Heart left ventricle (tissue), 16 donors: Measurements from ENCODE around the gene GGCT. TPM values are rescaled to one million over a fixed set of nuclear protein-coding genes. Genes with fewer than 3 reads are reported as not detected.
"Not testable (repeated sequence)": the region's sequence is repeated elsewhere in the genome, so short reads cannot be mapped to it uniquely, and the experiment has no call there.

Experiments
- ATAC-seq, 4 donors: fragments of 200-7000 bp; cut with Tn5 transposase; one replicate each; pipeline ENCODE4 v1.9.1; 2020 to 2022; ENCODE audit warnings: moderate library complexity in 4 of 4, mild to moderate bottlenecking in 3 of 4, moderate number of reproducible peaks in 1 of 4
- DNase-seq, 5 donors: peaks; one replicate each; pipeline ENCODE4 v3.0.0-alpha.2; 2020
- H3K27ac ChIP-seq, 12 donors: fragments of 200-600 bp; sonication (generic) in 4 of 12; one replicate each; pipeline versions ENCODE4 v1.5.0 to v1.8.0; 2016 to 2022; ENCODE audit warnings: mild to moderate bottlenecking in 2 of 12
- H3K27me3 ChIP-seq, 9 donors: fragments of 200-600 bp; sonication (generic) in 2 of 9; one replicate each; pipeline versions ENCODE4 v1.5.1 to v1.8.0; 2016 to 2022; ENCODE audit warnings: mild to moderate bottlenecking in 3 of 9
- H3K36me3 ChIP-seq, 9 donors: fragments of 200-600 bp; sonication (generic) in 2 of 9; one replicate each; pipeline versions ENCODE4 v1.5.0 to v1.8.0; 2018 to 2022; ENCODE audit warnings: mild to moderate bottlenecking in 2 of 9
- H3K4me1 ChIP-seq, 12 donors: fragments of 200-600 bp; sonication (generic) in 4 of 12; one replicate each; pipeline versions ENCODE4 v1.5.0 to v1.8.0; 2016 to 2022; ENCODE audit warnings: mild to moderate bottlenecking in 3 of 12
- H3K4me3 ChIP-seq, 12 donors: fragments of 200-600 bp; sonication (generic) in 4 of 12; one replicate each; pipeline versions ENCODE4 v1.5.0 to v1.8.0; 2017 to 2022; ENCODE audit warnings: mild to moderate bottlenecking in 9 of 12, moderate library complexity in 4 of 12
- H3K9me3 ChIP-seq, 12 donors: fragments of 200-600 bp; sonication (generic) in 4 of 12; one replicate each; pipeline versions ENCODE4 v1.5.0 to v1.8.0; 2016 to 2022; ENCODE audit warnings: mild to moderate bottlenecking in 1 of 12
- POLR2A ChIP-seq, 2 donors: fragments of 450-650 bp; IDR thresholded peaks; one replicate each; pipeline ENCODE4 v1.6.1; 2017; ENCODE audit warnings: antibody characterized with exemption in 2 of 2, mild to moderate bottlenecking in 2 of 2, moderate library complexity in 2 of 2
- WGBS, 4 donors: extraction: QIAGEN DNeasy Blood & Tissue Kit in 2 of 4; methylation state at CpG; one replicate each; pipeline versions ENCODE4 v1.1.5 to v1.1.7; 2013 to 2018; 5-methylcytosine and 5-hydroxymethylcytosine counted together
- intact Hi-C, 10 donors: fragments of 100-400 bp; cut with DNase I; formaldehyde crosslinking; loops; one replicate each; pipeline versions ENCODE4 v1.11.1 to v1.14.2; 2022
- polyA plus RNA-seq, 2 donors: library from polyadenylated mRNA; stranded (reverse); fragments of 200-250 nt; gene quantifications; one replicate each; pipeline ENCODE4 v1.2.3, GENCODE V29; 2013
- total RNA-seq, 9 donors: library from RNA; depleted of rRNA in 2 of 9; stranded (reverse); fragments of >200 nt in 2 of 9; fragmentation: NEBNext Ultra II Directional in 3 of 9; extraction: Animal tissue kit (Norgen Biotek cat#: 25700) in 3 of 9; gene quantifications; one replicate each; pipeline versions ENCODE4 v1.1.0 to v1.2.4, GENCODE V29; 2016 to 2023
- TF ChIP-seq, protein P1 (sequence below), 12 donors: fragments of 200-600 bp; sonication (generic) in 4 of 12; IDR thresholded peaks; one replicate each; pipeline versions ENCODE4 v1.5.0 to v1.8.0; 2018 to 2022; ENCODE audit warnings: antibody characterized with exemption in 12 of 12, mild to moderate bottlenecking in 5 of 12
- donor health status: ischemic (EF 13 %, LVEDD 7.1; RV severe dilation, severe dysfunction).
- donor health status: healthy with polysubstance abuse.
- donor health status: DM: no; HTN: yes; CAD: no.
- donor health status: DM: no; HTN: no; CAD: no.
- donor health status: ischemic (EF 25% LVEDD 6.9; RV normal size, moderate dysfunction).
- donor health status: ischemic (EF 25% LVEDD 5.7; RV mildly dilated, moderate dysfunction).
- donor health status: healthy.
- donor health status: DM: yes; HTN: yes; CAD: no.
- donor health status: ischemic (EF 35%, LVEDD 5.7; RV mildly dilated, moderate dysfunction).
- donor health status: nonischemic (EF 11% LVEDD 7.7; RV severe dilation, severe dysfunction).
- donor health status: DM: yes; HTN: yes; CAD: no.
- donor health status: PGD.
- donor health status: ischemic (EF 29% LVEDD 5.4; RV normal size, mild dysfunction).
- donor health status: nonischemic (EF 23%, LVEDD 6.1; RV moderate dilation, normal function).

The GGCT gene
- total and polyA plus RNA-seq, 11 donors = 14.1 to 54.3 (median 18.7) TPM

DNA sequence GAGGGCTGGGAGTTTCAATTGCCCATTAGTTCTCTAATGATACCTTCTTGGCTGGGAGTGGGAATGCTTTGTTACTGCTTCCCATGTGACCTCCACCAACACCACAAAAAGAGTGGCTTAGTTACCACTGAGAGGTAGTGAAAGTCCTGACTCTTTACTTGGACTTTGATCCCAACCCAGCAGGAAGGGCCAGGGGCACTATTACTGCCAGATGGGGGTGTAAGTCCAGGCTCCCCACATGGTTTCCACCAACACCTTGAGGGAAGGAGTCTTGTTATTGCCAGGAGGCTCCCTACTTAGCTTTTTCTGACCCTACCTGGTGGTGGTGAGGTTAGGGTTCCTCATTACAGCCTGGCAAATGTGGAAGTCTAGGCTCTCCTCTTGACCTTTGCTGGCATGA lies 11.4 kb downstream of the GGCT start:
- Histone ChIP-seq H3K9me3 (peaks cover 0 to 20% (median 0%) of the 10 kb centered on the region in 12 donors), H3K27ac (no peak overlapping the region), H3K4me3 (no peak overlapping the region), H3K4me1 (no peaks in the 10 kb centered on the region), H3K36me3 (peaks cover 0 to 19% (median 15%) of the 10 kb centered on the region in 9 donors), H3K27me3 (no peaks in the 10 kb centered on the region)
- TF ChIP-seq POLR2A (IDR thresholded peaks at IDR 0.05) = no peak
- TF ChIP-seq, protein P1, sequence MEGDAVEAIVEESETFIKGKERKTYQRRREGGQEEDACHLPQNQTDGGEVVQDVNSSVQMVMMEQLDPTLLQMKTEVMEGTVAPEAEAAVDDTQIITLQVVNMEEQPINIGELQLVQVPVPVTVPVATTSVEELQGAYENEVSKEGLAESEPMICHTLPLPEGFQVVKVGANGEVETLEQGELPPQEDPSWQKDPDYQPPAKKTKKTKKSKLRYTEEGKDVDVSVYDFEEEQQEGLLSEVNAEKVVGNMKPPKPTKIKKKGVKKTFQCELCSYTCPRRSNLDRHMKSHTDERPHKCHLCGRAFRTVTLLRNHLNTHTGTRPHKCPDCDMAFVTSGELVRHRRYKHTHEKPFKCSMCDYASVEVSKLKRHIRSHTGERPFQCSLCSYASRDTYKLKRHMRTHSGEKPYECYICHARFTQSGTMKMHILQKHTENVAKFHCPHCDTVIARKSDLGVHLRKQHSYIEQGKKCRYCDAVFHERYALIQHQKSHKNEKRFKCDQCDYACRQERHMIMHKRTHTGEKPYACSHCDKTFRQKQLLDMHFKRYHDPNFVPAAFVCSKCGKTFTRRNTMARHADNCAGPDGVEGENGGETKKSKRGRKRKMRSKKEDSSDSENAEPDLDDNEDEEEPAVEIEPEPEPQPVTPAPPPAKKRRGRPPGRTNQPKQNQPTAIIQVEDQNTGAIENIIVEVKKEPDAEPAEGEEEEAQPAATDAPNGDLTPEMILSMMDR (IDR thresholded peaks at IDR 0.05) = no peak
- DNase-seq (no peak), ATAC-seq (no peak)
- intact Hi-C loops = no loop called here

DNA sequence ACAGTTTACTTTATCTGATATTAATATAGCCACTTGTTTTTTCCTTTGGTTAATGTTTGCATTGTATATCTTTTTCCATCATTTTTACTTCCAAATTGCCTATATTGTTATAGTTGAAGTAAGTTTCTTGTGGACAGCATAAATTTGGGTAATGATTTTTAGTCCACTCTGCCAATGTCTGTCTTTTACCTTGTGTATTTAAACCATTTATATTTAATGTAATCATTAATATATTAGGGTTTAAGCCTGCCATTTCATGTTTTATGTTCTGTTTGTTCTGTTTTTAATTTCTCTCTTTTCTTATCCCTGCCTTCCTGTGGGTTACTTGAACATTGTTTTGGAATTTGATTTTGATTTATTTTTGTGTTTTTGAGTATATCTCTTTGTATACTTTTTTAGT lies 13.2 kb downstream of the GGCT start:
- intact Hi-C loops = no loop called here
- no peaks in the 10 kb centered on the region for H3K27me3 ChIP-seq
- H3K27ac ChIP-seq = no peak overlapping the region
- no peak for ATAC-seq
- no peak for DNase-seq
- no peak overlapping the region for H3K4me3 ChIP-seq
- H3K36me3 ChIP-seq = peaks cover 0 to 2% (median 1%) of the 10 kb centered on the region in 9 donors
- TF ChIP-seq, protein P1 (IDR thresholded peaks at IDR 0.05) = no peak
- TF ChIP-seq POLR2A (IDR thresholded peaks at IDR 0.05) = no peak
- peaks cover 0 to 6% (median 0%) of the 10 kb centered on the region in 12 donors for H3K4me1 ChIP-seq
- H3K9me3 ChIP-seq = peaks cover 0 to 20% (median 0%) of the 10 kb centered on the region in 12 donors

DNA sequence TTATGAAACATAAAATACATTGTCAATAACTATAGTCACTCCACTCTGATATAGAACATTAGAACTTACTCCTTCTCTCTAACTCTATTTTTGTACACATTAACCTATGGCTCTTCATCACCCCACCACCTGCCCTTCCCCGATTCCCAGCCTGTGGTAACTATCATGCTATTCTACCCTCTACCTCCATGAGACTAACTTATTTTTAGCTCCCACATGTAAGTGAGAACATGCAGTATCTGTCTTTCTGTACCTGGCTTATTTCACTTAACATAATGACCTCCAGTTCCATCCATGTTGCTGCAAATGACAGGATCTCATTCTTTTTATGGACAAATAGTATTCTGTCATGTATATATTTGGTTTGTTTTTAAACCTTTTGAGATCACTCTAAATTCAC lies 17.3 kb downstream of the GGCT start:
- H3K4me1 ChIP-seq = peaks cover 0 to 6% (median 0%) of the 10 kb centered on the region in 12 donors

DNA sequence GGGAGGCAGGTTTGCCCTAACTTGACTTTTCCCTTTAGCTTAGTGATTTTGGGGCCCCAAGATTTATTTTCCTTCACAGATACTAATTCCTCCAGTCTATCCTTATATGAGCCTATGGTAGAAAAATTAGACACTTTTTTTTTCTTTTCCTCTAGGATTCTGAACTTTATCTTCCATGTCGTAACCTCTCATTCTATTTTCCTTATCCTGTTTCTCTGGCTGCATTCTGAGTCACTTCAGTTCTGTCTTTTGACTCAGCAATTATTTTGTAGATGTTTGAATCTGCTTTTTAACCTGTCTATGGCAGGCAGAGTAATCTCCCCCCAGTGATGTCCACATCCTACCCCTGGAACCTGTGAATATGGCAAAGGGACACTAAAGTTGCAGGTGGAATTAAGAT lies 19.0 kb downstream of the GGCT start:
- Histone ChIP-seq H3K36me3 (no peaks in the 10 kb centered on the region), H3K9me3 (peaks cover 0 to 6% (median 0%) of the 10 kb centered on the region in 12 donors), H3K27ac (no peak overlapping the region), H3K4me1 (peaks cover 0 to 6% (median 0%) of the 10 kb centered on the region in 12 donors), H3K4me3 (no peak overlapping the region), H3K27me3 (no peaks in the 10 kb centered on the region)
- intact Hi-C loops = no loop called here
- WGBS, 4 donors = 91 to 94% (median 92%) methylated on average over 1 of the region's 1 CpG
- DNase-seq (no peak), ATAC-seq (no peak)
- no peak for TF ChIP-seq POLR2A (IDR thresholded peaks at IDR 0.05)
- TF ChIP-seq, protein P1 (IDR thresholded peaks at IDR 0.05) = no peak

More for the DNA sequence above, 17.3 kb downstream of the GGCT start:
- Histone ChIP-seq H3K4me3 (no peak overlapping the region), H3K27me3 (no peaks in the 10 kb centered on the region), H3K9me3 (peaks cover 0 to 20% (median 0%) of the 10 kb centered on the region in 12 donors), H3K36me3 (no peaks in the 10 kb centered on the region), H3K27ac (no peak overlapping the region)
- intact Hi-C loops = no loop called here
- WGBS, 4 donors = 48 to 61% (median 53%) methylated on average over 1 of the region's 1 CpG
- peak in 2 of 4 donors; percentile 49 to 54 for ATAC-seq
- DNase-seq = no peak
- TF ChIP-seq POLR2A (IDR thresholded peaks at IDR 0.05) = no peak
- TF ChIP-seq, protein P1 (IDR thresholded peaks at IDR 0.05) = no peak

- H3K4me3 ChIP-seq, H3K27ac ChIP-seq, H3K36me3 ChIP-seq, ATAC-seq, H3K9me3 ChIP-seq, H3K27me3 ChIP-seq, intact Hi-C loops, DNase-seq: not testable (repeated sequence)
- H3K4me1 ChIP-seq = peaks cover 3 to 26% (median 21%) of the 10 kb centered on the region in 12 donors
- 90 to 96% (median 94%) methylated on average over 9 of the region's 9 CpGs for WGBS, 4 donors
Observed at GRCh38 chr7:30481416-30481815, 23.2 kb downstream of the GGCT start.
